ENCODE results near the gene IL6.
A peak's percentile ranks its signal among the peaks of the same experiment; 100 is the strongest.
"Not testable (repeated sequence)": the region's sequence is repeated elsewhere in the genome, so short reads cannot be mapped to it uniquely, and the experiment has no call there.

The IL6 gene

DNA sequence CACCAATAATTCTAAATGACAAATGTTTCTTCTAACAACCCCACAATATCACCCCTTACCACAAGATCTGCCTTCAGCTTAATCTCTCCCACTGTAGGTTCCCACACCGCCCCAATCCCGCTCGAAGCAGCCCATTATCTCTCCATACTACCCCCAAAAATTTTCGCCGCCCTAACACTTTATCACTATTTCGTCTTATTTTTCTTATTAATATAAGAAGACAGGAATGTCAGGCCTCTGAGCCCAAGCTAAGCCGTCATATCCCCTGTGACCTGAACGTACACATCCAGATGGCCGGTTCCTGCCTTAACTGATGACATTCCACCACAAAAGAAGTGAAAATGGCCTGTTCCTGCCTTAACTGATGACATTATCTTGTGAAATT is 18.3 kb upstream of the IL6 start:
- H2BK12ac ChIP-seq (ENCODE audit: low read length in 2 of 2); H2BK15ac ChIP-seq (ENCODE audit: low read depth, poor library complexity, severe bottlenecking); DNase-seq; H3K14ac ChIP-seq (ENCODE audit: low read length in 2 of 2); H3K18ac ChIP-seq (ENCODE audit: low read depth in 1 of 2, low read length in 2 of 2); H3K4ac ChIP-seq (ENCODE audit: low read depth in 1 of 2, low read length in 2 of 2); H3K4me3 ChIP-seq (ENCODE audit: insufficient read depth in 1 of 2, low read depth in 1 of 2, low read length in 2 of 2); H3K36me3 ChIP-seq (ENCODE audit: control insufficient read depth in 1 of 2, insufficient read depth in 2 of 2, low read depth in 1 of 2, low read length in 2 of 2); H2AFZ ChIP-seq (ENCODE audit: low read depth, low read length); H4K8ac ChIP-seq (ENCODE audit: low read length); H4K91ac ChIP-seq (ENCODE audit: low read length); H3K4me2 ChIP-seq (ENCODE audit: low read length, poor library complexity, severe bottlenecking); H2BK120ac ChIP-seq (ENCODE audit: low read depth, low read length); H3K23ac ChIP-seq (ENCODE audit: low read length in 2 of 2); H2BK5ac ChIP-seq (ENCODE audit: low read depth, low read length, poor library complexity, severe bottlenecking); H3K27me3 ChIP-seq (ENCODE audit: control insufficient read depth in 1 of 2, insufficient read depth in 1 of 2, low read length in 2 of 2); H3K9me3 ChIP-seq (ENCODE audit: control insufficient read depth, low read length); H3K27ac ChIP-seq (ENCODE audit: low read length, poor library complexity, severe bottlenecking); H3K79me1 ChIP-seq (replicated peaks; ENCODE audit: low read length, poor library complexity, severe bottlenecking); H3K9ac ChIP-seq (ENCODE audit: low read length); H2AK5ac ChIP-seq (ENCODE audit: low read length, severe bottlenecking); H3K4me1 ChIP-seq (ENCODE audit: control insufficient read depth, insufficient read depth, low read depth, low read length): not testable (repeated sequence)
- 68% methylated on average over 9 of the region's 9 CpGs for WGBS

DNA sequence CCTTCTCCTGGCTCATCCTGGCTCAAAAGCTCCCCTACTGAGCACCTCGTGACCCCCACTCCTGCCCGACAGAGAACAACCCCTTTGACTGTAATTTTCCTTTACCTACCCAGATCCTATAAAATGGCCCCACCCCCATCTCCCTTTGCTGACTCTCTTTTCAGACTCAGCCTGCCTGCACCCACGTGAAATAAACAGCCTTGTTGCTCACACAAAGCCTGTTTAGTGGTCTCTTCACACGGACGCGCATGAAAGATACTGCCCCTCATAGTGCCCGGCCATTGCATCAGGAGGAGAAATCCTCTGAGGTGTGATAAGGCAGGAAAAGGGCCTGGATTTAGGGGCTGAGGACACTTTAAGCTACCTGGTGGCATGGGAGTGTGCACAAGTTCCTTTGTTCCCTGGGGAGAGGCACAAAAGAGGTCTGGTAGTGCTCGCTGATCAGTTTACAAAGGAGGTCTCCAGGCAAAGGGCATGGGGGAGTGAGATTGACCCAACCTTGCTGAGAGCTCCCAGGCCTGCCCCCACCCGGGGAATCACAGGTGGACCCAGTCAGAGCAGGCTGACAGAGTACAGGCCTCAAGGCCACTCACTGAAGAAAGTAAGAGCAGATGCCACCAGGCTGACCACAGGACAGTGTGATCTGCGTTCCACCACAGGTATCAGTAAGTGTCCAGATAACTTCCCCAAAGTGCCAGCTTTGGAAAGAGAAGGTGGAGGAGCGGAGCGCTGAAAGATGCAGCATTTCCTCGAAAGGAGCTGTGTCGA is 17.8 kb upstream of the IL6 start:
- not testable (repeated sequence) for DNase-seq; H3K4me3 ChIP-seq (ENCODE audit: insufficient read depth in 1 of 2, low read depth in 1 of 2, low read length in 2 of 2); H2BK5ac ChIP-seq (ENCODE audit: low read depth, low read length, poor library complexity, severe bottlenecking); H3K9ac ChIP-seq (ENCODE audit: low read length); H3K27me3 ChIP-seq (ENCODE audit: control insufficient read depth in 1 of 2, insufficient read depth in 1 of 2, low read length in 2 of 2); H3K79me1 ChIP-seq (replicated peaks; ENCODE audit: low read length, poor library complexity, severe bottlenecking); H3K4me1 ChIP-seq (ENCODE audit: control insufficient read depth, insufficient read depth, low read depth, low read length); H3K36me3 ChIP-seq (ENCODE audit: control insufficient read depth in 1 of 2, insufficient read depth in 2 of 2, low read depth in 1 of 2, low read length in 2 of 2); H3K4me2 ChIP-seq (ENCODE audit: low read length, poor library complexity, severe bottlenecking); H3K14ac ChIP-seq (ENCODE audit: low read length in 2 of 2); H3K23ac ChIP-seq (ENCODE audit: low read length in 2 of 2); H2AFZ ChIP-seq (ENCODE audit: low read depth, low read length); H3K27ac ChIP-seq (ENCODE audit: low read length, poor library complexity, severe bottlenecking); H3K9me3 ChIP-seq (ENCODE audit: control insufficient read depth, low read length)
- Histone ChIP-seq H2AK5ac (ENCODE audit: low read length, severe bottlenecking) (peak overlapping the region; percentile 69), H3K4ac (ENCODE audit: low read depth in 1 of 2, low read length in 2 of 2) (peak overlapping the region in 1 of 2 experiments; percentile 9), H2BK15ac (ENCODE audit: low read depth, poor library complexity, severe bottlenecking) (peak overlapping the region; percentile 44), H3K18ac (ENCODE audit: low read depth in 1 of 2, low read length in 2 of 2) (peak overlapping the region; percentile 49 to 69), H2BK12ac (ENCODE audit: low read length in 2 of 2) (peak overlapping the region; percentile 5 to 76), H4K91ac (ENCODE audit: low read length) (peak overlapping the region; percentile 44), H2BK120ac (ENCODE audit: low read depth, low read length) (peak overlapping the region; percentile 29), H4K8ac (ENCODE audit: low read length) (peak overlapping the region; percentile 96)
- WGBS = 68% methylated on average over 12 of the region's 14 CpGs

DNA sequence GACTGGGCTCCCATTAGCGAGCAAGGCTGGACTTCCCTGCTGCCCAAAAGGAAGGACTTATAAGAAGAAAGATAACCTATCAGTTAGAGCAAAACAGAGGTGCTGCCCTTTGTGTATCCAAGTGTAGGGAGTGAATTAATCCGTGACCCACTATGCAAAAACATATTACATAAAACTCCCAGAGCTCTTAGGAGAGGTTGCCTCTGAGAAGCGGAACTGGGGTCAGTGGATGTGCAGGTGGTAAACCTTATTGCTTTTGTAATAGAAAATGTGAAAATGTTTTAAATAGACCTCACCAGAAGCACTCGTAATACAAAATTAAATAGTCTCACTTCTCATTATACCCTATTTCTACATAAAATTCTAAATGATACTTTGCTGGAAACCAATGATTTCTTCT is 17.1 kb upstream of the IL6 start:
- Histone ChIP-seq H2AK5ac (ENCODE audit: low read length, severe bottlenecking) (peak overlapping the region; percentile 69), H3K4ac (ENCODE audit: low read depth in 1 of 2, low read length in 2 of 2) (no peak overlapping the region), H3K18ac (ENCODE audit: low read depth in 1 of 2, low read length in 2 of 2) (peak overlapping the region; percentile 49 to 69), H4K8ac (ENCODE audit: low read length) (no peak overlapping the region), H3K27ac (ENCODE audit: low read length, poor library complexity, severe bottlenecking) (no peak overlapping the region), H2BK15ac (ENCODE audit: low read depth, poor library complexity, severe bottlenecking) (peak overlapping the region; percentile 44), H2AFZ (ENCODE audit: low read depth, low read length) (no peak overlapping the region), H3K23ac (ENCODE audit: low read length in 2 of 2) (no peak overlapping the region), H3K4me1 (ENCODE audit: control insufficient read depth, insufficient read depth, low read depth, low read length) (peaks cover 6% of the 10 kb centered on the region), H2BK12ac (ENCODE audit: low read length in 2 of 2) (peak overlapping the region in 1 of 2 experiments; percentile 76), H3K4me3 (ENCODE audit: insufficient read depth in 1 of 2, low read depth in 1 of 2, low read length in 2 of 2) (no peak overlapping the region), H2BK5ac (ENCODE audit: low read depth, low read length, poor library complexity, severe bottlenecking) (no peak overlapping the region), H3K36me3 (ENCODE audit: control insufficient read depth in 1 of 2, insufficient read depth in 2 of 2, low read depth in 1 of 2, low read length in 2 of 2) (no peaks in the 10 kb centered on the region), H3K14ac (ENCODE audit: low read length in 2 of 2) (no peak overlapping the region), H4K91ac (ENCODE audit: low read length) (peak overlapping the region; percentile 44), H3K9me3 (ENCODE audit: control insufficient read depth, low read length) (no peaks in the 10 kb centered on the region), H3K79me1 (replicated peaks; ENCODE audit: low read length, poor library complexity, severe bottlenecking) (no peaks in the 10 kb centered on the region), H3K4me2 (ENCODE audit: low read length, poor library complexity, severe bottlenecking) (no peak overlapping the region), H3K27me3 (ENCODE audit: control insufficient read depth in 1 of 2, insufficient read depth in 1 of 2, low read length in 2 of 2) (no peaks in the 10 kb centered on the region), H2BK120ac (ENCODE audit: low read depth, low read length) (peak overlapping the region; percentile 29), H3K9ac (ENCODE audit: low read length) (no peak overlapping the region)
- no peak for DNase-seq
- 100% methylated on average over 1 of the region's 4 CpGs for WGBS

DNA sequence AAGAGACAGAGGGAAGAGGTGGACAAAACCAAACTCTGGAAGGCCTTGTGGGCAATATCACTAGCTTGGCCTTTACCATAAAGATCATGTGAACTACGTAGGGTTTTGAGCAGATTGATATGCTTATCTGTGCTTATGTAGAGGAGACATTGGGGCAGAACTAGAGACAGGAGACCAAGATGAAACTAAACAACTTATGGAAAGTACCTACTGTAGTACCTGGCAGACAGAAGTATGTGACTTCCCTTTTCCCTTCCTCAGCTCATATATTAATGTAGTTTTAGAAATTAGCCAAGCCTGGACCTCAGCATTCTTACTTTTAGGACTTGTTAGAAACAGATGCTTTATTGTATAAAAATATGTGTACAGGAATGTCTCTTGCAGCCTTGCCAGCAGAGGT is 14.0 kb upstream of the IL6 start:
- Histone ChIP-seq H3K4me1 (ENCODE audit: control insufficient read depth, insufficient read depth, low read depth, low read length) (peaks cover 11% of the 10 kb centered on the region), H2AFZ (ENCODE audit: low read depth, low read length) (no peak overlapping the region), H2BK5ac (ENCODE audit: low read depth, low read length, poor library complexity, severe bottlenecking) (no peak overlapping the region), H3K4me2 (ENCODE audit: low read length, poor library complexity, severe bottlenecking) (no peak overlapping the region), H3K18ac (ENCODE audit: low read depth in 1 of 2, low read length in 2 of 2) (no peak overlapping the region), H4K91ac (ENCODE audit: low read length) (no peak overlapping the region), H2BK120ac (ENCODE audit: low read depth, low read length) (no peak overlapping the region), H3K14ac (ENCODE audit: low read length in 2 of 2) (no peak overlapping the region), H3K23ac (ENCODE audit: low read length in 2 of 2) (no peak overlapping the region), H2BK12ac (ENCODE audit: low read length in 2 of 2) (no peak overlapping the region), H3K79me1 (replicated peaks; ENCODE audit: low read length, poor library complexity, severe bottlenecking) (no peaks in the 10 kb centered on the region), H3K9me3 (ENCODE audit: control insufficient read depth, low read length) (no peaks in the 10 kb centered on the region), H3K27me3 (ENCODE audit: control insufficient read depth in 1 of 2, insufficient read depth in 1 of 2, low read length in 2 of 2) (no peaks in the 10 kb centered on the region), H4K8ac (ENCODE audit: low read length) (no peak overlapping the region), H3K4me3 (ENCODE audit: insufficient read depth in 1 of 2, low read depth in 1 of 2, low read length in 2 of 2) (no peak overlapping the region), H3K4ac (ENCODE audit: low read depth in 1 of 2, low read length in 2 of 2) (no peak overlapping the region), H2BK15ac (ENCODE audit: low read depth, poor library complexity, severe bottlenecking) (no peak overlapping the region), H2AK5ac (ENCODE audit: low read length, severe bottlenecking) (no peak overlapping the region), H3K9ac (ENCODE audit: low read length) (no peak overlapping the region), H3K36me3 (ENCODE audit: control insufficient read depth in 1 of 2, insufficient read depth in 2 of 2, low read depth in 1 of 2, low read length in 2 of 2) (no peaks in the 10 kb centered on the region), H3K27ac (ENCODE audit: low read length, poor library complexity, severe bottlenecking) (no peak overlapping the region)
- 100% methylated on average over 1 of the region's 1 CpG for WGBS
- DNase-seq = no peak
